Activated naive CD8-positive, alpha-beta T cell treated with anti-CD3 and anti-CD28 coated beads, Interleukin-2, amount 50 U/mL, for 16 hours (primary cell): ENCODE data around the gene CELSR3.

Experiments
- DNase-seq: peaks from one replicate; pipeline ENCODE4 v3.0.0-alpha.2; 2020; ENCODE audit warnings: low read depth, low spot score

Gene CELSR3

GRCh38 chr3:48662753-48663488, at the start of gene CELSR3:
Gene CELSR3, minus strand, starts transcription at chr3:48662886. Its CDS starts 252 bp downstream, at chr3:48662634.
- DNase-seq = no peak

GRCh38 chr3:48711727-48712126, 49.0 kb upstream of the CELSR3 start:
- no peak for DNase-seq

GRCh38 chr3:48709051-48709461, 46.4 kb upstream of the CELSR3 start:
- no peak for DNase-seq

- DNase-seq = no peak
Observed at GRCh38 chr3:48708481-48708889, 45.8 kb upstream of the CELSR3 start.

GRCh38 chr3:48707157-48707556, 44.5 kb upstream of the CELSR3 start:
- DNase-seq = no peak

- DNase-seq = no peak
Observed at GRCh38 chr3:48702320-48702920, 39.7 kb upstream of the CELSR3 start.

- DNase-seq = no peak
Observed at GRCh38 chr3:48700731-48701405, 38.2 kb upstream of the CELSR3 start.

- DNase-seq = no peak
Observed at GRCh38 chr3:48698891-48699290, 36.2 kb upstream of the CELSR3 start.

- DNase-seq = no peak
Observed at GRCh38 chr3:48697952-48698351, 35.3 kb upstream of the CELSR3 start.

GRCh38 chr3:48696601-48697000, 33.9 kb upstream of the CELSR3 start:
- DNase-seq = no peak

GRCh38 chr3:48696156-48696555, 33.5 kb upstream of the CELSR3 start:
- DNase-seq = no peak

GRCh38 chr3:48695393-48695753, 32.7 kb upstream of the CELSR3 start:
- DNase-seq = no peak

- no peak for DNase-seq
Observed at GRCh38 chr3:48694610-48695392, 32.1 kb upstream of the CELSR3 start.

GRCh38 chr3:48693826-48694225, 31.1 kb upstream of the CELSR3 start:
- DNase-seq = no peak

GRCh38 chr3:48692551-48692950, 29.9 kb upstream of the CELSR3 start:
- no peak for DNase-seq

- DNase-seq = no peak
Observed at GRCh38 chr3:48690846-48691458, 28.3 kb upstream of the CELSR3 start.

- no peak for DNase-seq
Observed at GRCh38 chr3:48689384-48689783, 26.7 kb upstream of the CELSR3 start.

GRCh38 chr3:48688737-48689075, 26.0 kb upstream of the CELSR3 start:
- no peak for DNase-seq

- DNase-seq = no peak
Observed at GRCh38 chr3:48688032-48688736, 25.5 kb upstream of the CELSR3 start.

- no peak for DNase-seq
Observed at GRCh38 chr3:48687220-48687678, 24.6 kb upstream of the CELSR3 start.
